Neural cell (in vitro differentiated cells): ENCODE results near the gene AFAP1. TPM values are rescaled to one million over a fixed set of nuclear protein-coding genes. Genes with fewer than 3 reads are reported as not detected.

Experiments used
- H2AFZ ChIP-seq: fragments of 200-600, 300-800 bp; sonication (generic), shearing (Covaris generic); 2 replicates; pipeline ENCODE4 v1.6.0; 2014; ENCODE audit warnings: low read depth, mild to moderate bottlenecking, antibody characterized with exemption, low read length, moderate library complexity
- H3F3A ChIP-seq: fragments of 200-600 bp; shearing (Covaris generic); 2 replicates; pipeline ENCODE4 v1.6.1; 2016; ENCODE audit warnings: mild to moderate bottlenecking, moderate library complexity, mixed read lengths, antibody characterized with exemption, low read length; ENCODE audit not compliant: insufficient read depth, poor library complexity, severe bottlenecking
- H3K27ac ChIP-seq: fragments of 200-600, 300-800 bp; sonication (generic), shearing (Covaris generic); 2 replicates; pipeline ENCODE4 v1.5.1; 2014; ENCODE audit warnings: mild to moderate bottlenecking, low read length, moderate library complexity
- H3K27me3 ChIP-seq: fragments of 300-800, 200-600 bp; sonication (generic), shearing (Covaris generic); 2 replicates; pipeline ENCODE4 v1.6.0; 2014; ENCODE audit warnings: mild to moderate bottlenecking, low read depth, low read length, moderate library complexity; ENCODE audit not compliant: insufficient read depth
- H3K36me3 ChIP-seq: fragments of 300-800, 200-600 bp; sonication (generic), shearing (Covaris generic); 2 replicates; pipeline ENCODE4 v1.5.1; 2014; ENCODE audit warnings: mild to moderate bottlenecking, antibody characterized with exemption, low read length, moderate library complexity; ENCODE audit not compliant: insufficient read depth
- H3K4me2 ChIP-seq: fragments of 300-800, 200-600 bp; sonication (generic), shearing (Covaris generic); 2 replicates; pipeline ENCODE4 v1.6.0; 2014; ENCODE audit warnings: mild to moderate bottlenecking, low read length
- H3K4me3 ChIP-seq: fragments of 300-800, 200-600 bp; sonication (generic), shearing (Covaris generic); 2 replicates; pipeline ENCODE4 v1.5.1; 2014; ENCODE audit warnings: mild to moderate bottlenecking, low read length, moderate library complexity
- H3K79me2 ChIP-seq: fragments of 200-600 bp; shearing (Covaris generic); replicated peaks from 2 replicates; pipeline ENCODE4 v1.6.0; 2014; ENCODE audit warnings: mild to moderate bottlenecking, low read length, moderate library complexity; ENCODE audit not compliant: insufficient read depth
- H3K9ac ChIP-seq: fragments of 300-800, 200-600 bp; sonication (generic), shearing (Covaris generic); 2 replicates; pipeline ENCODE4 v1.6.1; 2016; ENCODE audit warnings: mild to moderate bottlenecking, low read length, mixed read lengths
- H3K9me2 ChIP-seq: fragments of 200-600 bp; shearing (Covaris generic); 2 replicates; pipeline ENCODE4 v1.6.1; 2016; ENCODE audit warnings: mild to moderate bottlenecking, low read length, mixed read lengths; ENCODE audit not compliant: insufficient read depth
- H3K9me3 ChIP-seq: fragments of 200-600, 300-800 bp; sonication (generic), shearing (Covaris generic); 2 replicates; pipeline ENCODE4 v1.6.1; 2016; ENCODE audit warnings: mild to moderate bottlenecking, mixed run types, low read length, moderate library complexity, mixed read lengths
- H4K20me1 ChIP-seq: fragments of 200-600 bp; shearing (Covaris generic); 2 replicates; pipeline ENCODE4 v1.6.1; 2016; ENCODE audit warnings: mild to moderate bottlenecking, mixed run types; ENCODE audit not compliant: insufficient read depth
- CTCF ChIP-seq: fragments of 450-650 bp; IDR thresholded peaks from 2 replicates; pipeline ENCODE4 v1.5.1; 2014; ENCODE audit warnings: antibody characterized with exemption, mild to moderate bottlenecking, moderate library complexity; ENCODE audit not compliant: poor library complexity, severe bottlenecking
- EP300 ChIP-seq: fragments of 450-650 bp; conservative IDR thresholded peaks from 2 replicates; pipeline ENCODE4 v1.6.1; 2014; ENCODE audit warnings: antibody characterized with exemption, mild to moderate bottlenecking, moderate library complexity; ENCODE audit not compliant: poor library complexity, severe bottlenecking
- EZH2 ChIP-seq: fragments of 200-600, 300-800 bp; shearing (Covaris generic), sonication (generic); IDR thresholded peaks from 2 replicates; pipeline ENCODE4 v1.6.1; 2014; ENCODE audit warnings: antibody characterized with exemption, low read length, borderline replicate concordance, mild to moderate bottlenecking; ENCODE audit not compliant: insufficient read depth, poor library complexity, severe bottlenecking
- MXI1 ChIP-seq: fragments of 450-650 bp; conservative IDR thresholded peaks from 2 replicates; pipeline ENCODE4 v1.6.1; 2014; ENCODE audit warnings: antibody characterized with exemption, mild to moderate bottlenecking; ENCODE audit not compliant: poor library complexity, severe bottlenecking
- POLR2AphosphoS5 ChIP-seq: IDR thresholded peaks from 2 replicates; pipeline ENCODE4 v1.6.1; 2012
- RAD21 ChIP-seq: fragments of 450-650 bp; conservative IDR thresholded peaks from 2 replicates; pipeline ENCODE4 v1.6.1; 2014; ENCODE audit warnings: antibody characterized with exemption, mild to moderate bottlenecking, moderate library complexity
- REST ChIP-seq: IDR thresholded peaks from 2 replicates; pipeline ENCODE4 v1.6.1; 2012; ENCODE audit warnings: borderline replicate concordance
- SMC3 ChIP-seq: fragments of 450-650 bp; conservative IDR thresholded peaks from 2 replicates; pipeline ENCODE4 v1.6.1; 2014; ENCODE audit warnings: antibody characterized with exemption, mild to moderate bottlenecking, moderate library complexity; ENCODE audit not compliant: poor library complexity
- TAF1 ChIP-seq: IDR thresholded peaks from 2 replicates; pipeline ENCODE4 v1.6.1; 2012; ENCODE audit warnings: low read depth
- polyA plus RNA-seq: library from polyadenylated mRNA; depleted of rRNA; stranded (reverse); fragments of >200 nt; gene quantifications from 2 replicates; pipeline ENCODE4 v1.2.3, GENCODE V29; 2014

Gene AFAP1
- polyA plus RNA-seq, 1 donor from 2014 or later = 38.9 TPM

- Histone ChIP-seq H3K9me3 (no peaks in the 10 kb centered on the region), H3K9me2 (no peaks in the 10 kb centered on the region), H3K27ac (no peak overlapping the region), H3K36me3 (no peaks in the 10 kb centered on the region), H3K4me2 (peak overlapping the region; percentile 49), H3K27me3 (no peaks in the 10 kb centered on the region), H3K4me3 (peak overlapping the region; percentile 99), H3K9ac (no peak overlapping the region), H4K20me1 (peaks cover 16% of the 10 kb centered on the region), H3K79me2 (peaks cover 69% of the 10 kb centered on the region), H2AFZ (no peak overlapping the region), H3F3A (no peaks in the 10 kb centered on the region)
- TF ChIP-seq CTCF = no peak
These were observed 2.7 kb downstream of the AFAP1 start for GRCh38 chr4:7937006-7937405.

- H3K79me2 ChIP-seq = peaks cover 95% of the 10 kb centered on the region
- TF ChIP-seq MXI1 = no peak
- no peak for TF ChIP-seq EZH2
- no peak for TF ChIP-seq EP300
- no peak for TF ChIP-seq CTCF
- TF ChIP-seq REST = no peak
- TF ChIP-seq POLR2AphosphoS5 = no peak
- TF ChIP-seq RAD21 = no peak
- no peak for TF ChIP-seq TAF1
- no peak for TF ChIP-seq SMC3
- H3K36me3 ChIP-seq = no peaks in the 10 kb centered on the region
- H4K20me1 ChIP-seq = peaks cover 30% of the 10 kb centered on the region
- no peaks in the 10 kb centered on the region for H3F3A ChIP-seq
- H3K4me3 ChIP-seq = peak overlapping the region; percentile 16
- no peak overlapping the region for H2AFZ ChIP-seq
- H3K27me3 ChIP-seq = no peaks in the 10 kb centered on the region
- H3K4me2 ChIP-seq = no peak overlapping the region
- no peak overlapping the region for H3K27ac ChIP-seq
- no peaks in the 10 kb centered on the region for H3K9me3 ChIP-seq
- no peak overlapping the region for H3K9ac ChIP-seq
- H3K9me2 ChIP-seq = no peaks in the 10 kb centered on the region
These were observed 5.8 kb downstream of the AFAP1 start for GRCh38 chr4:7933651-7934510.
